ENCODE data around the gene USP36. TPM values are rescaled to one million over a fixed set of nuclear protein-coding genes. Genes with fewer than 3 reads are reported as not detected.

The USP36 gene
- total and polyA plus RNA-seq, 9 of the 15 experiments (the other 6 are each of a cell fraction or from before 2014, with no cell fraction given): 6.4 to 72.8 (median 22.5) TPM

GRCh38 chr17:78789149-78789662 lies 51.4 kb downstream of the USP36 start (continued):
- TF ChIP-seq HMGN3 (IDR thresholded peaks at IDR 0.05; ENCODE audit: borderline replicate concordance, extremely low read depth, insufficient read length, low read depth, low read length) (no peak), ELF2 (CRISPR knock-in tag; IDR thresholded peaks at IDR 0.05) (no peak), ZKSCAN8 (CRISPR knock-in tag; IDR thresholded peaks at IDR 0.05) (no peak), SMARCA5 (IDR thresholded peaks at IDR 0.05) (no peak), TFAM (CRISPR knock-in tag; conservative IDR thresholded peaks at IDR 0.05) (no peak), MGA (IDR thresholded peaks at IDR 0.05) (no peak), ATF6 (CRISPR knock-in tag; IDR thresholded peaks at IDR 0.05) (no peak), NCOA2 (IDR thresholded peaks at IDR 0.05; ENCODE audit: partially characterized antibody in 2 of 2) (no peak), ZNF764 (CRISPR knock-in tag; IDR thresholded peaks at IDR 0.05; ENCODE audit: low read depth) (no peak), DACH1 (IDR thresholded peaks at IDR 0.05; ENCODE audit: partially characterized antibody) (no peak), IRF1 (CRISPR knock-in tag; IDR thresholded peaks at IDR 0.05; ENCODE audit: borderline replicate concordance) (no peak), ZNF444 (CRISPR knock-in tag; IDR thresholded peaks at IDR 0.05) (no peak)

Data from K562 (cell line).